ENCODE measurements around the gene RAB44. TPM values are rescaled to one million over a fixed set of nuclear protein-coding genes. Genes with fewer than 3 reads are reported as not detected.
A peak's percentile ranks its signal among the peaks of the same experiment; 100 is the strongest.

RAB44 gene
- total RNA-seq, 1 donor from 2014 or later, result not detected

GRCh38 chr6:36669002-36669401 lies 28.6 kb upstream of the RAB44 start:
- DNase-seq (ENCODE audit: low read depth), result no peak
- no peak for TF ChIP-seq CTCF (conservative IDR thresholded peaks at IDR 0.05; ENCODE audit: low read depth, low read length)
- no peak overlapping the region for H3K4me3 ChIP-seq (ENCODE audit: low read depth, low read length)

- TF ChIP-seq CTCF (conservative IDR thresholded peaks at IDR 0.05; ENCODE audit: low read depth, low read length), result no peak
- H3K4me3 ChIP-seq (ENCODE audit: low read depth, low read length), result no peak overlapping the region
- DNase-seq (ENCODE audit: low read depth), result no peak
Measured at GRCh38 chr6:36670271-36670670, 27.4 kb upstream of the RAB44 start.

GRCh38 chr6:36671687-36672375 lies 25.8 kb upstream of the RAB44 start:
- TF ChIP-seq CTCF (conservative IDR thresholded peaks at IDR 0.05; ENCODE audit: low read depth, low read length), result no peak

GRCh38 chr6:36673882-36674281 lies 23.7 kb upstream of the RAB44 start:
- TF ChIP-seq CTCF (conservative IDR thresholded peaks at IDR 0.05; ENCODE audit: low read depth, low read length), result no peak
- no peak for DNase-seq (ENCODE audit: low read depth)
- H3K4me3 ChIP-seq (ENCODE audit: low read depth, low read length), result no peak overlapping the region

More at GRCh38 chr6:36671687-36672375, 25.8 kb upstream of the RAB44 start:
- no peak for DNase-seq (ENCODE audit: low read depth)
- H3K4me3 ChIP-seq (ENCODE audit: low read depth, low read length), result no peak overlapping the region

- H3K4me3 ChIP-seq (ENCODE audit: low read depth, low read length), result no peak overlapping the region
- DNase-seq (ENCODE audit: low read depth), result no peak
- no peak for TF ChIP-seq CTCF (conservative IDR thresholded peaks at IDR 0.05; ENCODE audit: low read depth, low read length)
Measured at GRCh38 chr6:36674942-36675341, 22.7 kb upstream of the RAB44 start.

GRCh38 chr6:36676141-36677058 lies 21.2 kb upstream of the RAB44 start:
- peak overlapping the region; percentile 18 for H3K4me3 ChIP-seq (ENCODE audit: low read depth, low read length)
- DNase-seq (ENCODE audit: low read depth), result no peak
- TF ChIP-seq CTCF (conservative IDR thresholded peaks at IDR 0.05; ENCODE audit: low read depth, low read length), result no peak
